GM10248 (cell line): ENCODE measurements around the gene PAK1IP1.

Source experiments
- CTCF ChIA-PET: fragments of 300-600 bp; sonication (Branson Sonifier 250); formaldehyde crosslinking; extraction: SDS; loops from one replicate; lab custom pipeline; 2021; ENCODE audit warnings: antibody characterized with exemption; lab: Yijun Ruan, JAX
- POLR2A ChIA-PET: fragments of 350-650 bp; sonication (Branson Sonifier 250); formaldehyde crosslinking; extraction: SDS; loops from one replicate; lab custom pipeline; 2020; ENCODE audit warnings: antibody characterized with exemption; lab: Yijun Ruan, JAX
- DNase-seq: peaks from one replicate; pipeline ENCODE4 v3.0.0; 2012; ENCODE audit errors: extremely low spot score
- TF ChIP-seq, protein P1 (sequence below): IDR thresholded peaks from 2 replicates; pipeline ENCODE4 v1.5.1; 2012; ENCODE audit warnings: mild to moderate bottlenecking, low read depth; ENCODE audit errors: extremely low read depth, missing control alignments, control extremely low read depth

The PAK1IP1 gene

DNA sequence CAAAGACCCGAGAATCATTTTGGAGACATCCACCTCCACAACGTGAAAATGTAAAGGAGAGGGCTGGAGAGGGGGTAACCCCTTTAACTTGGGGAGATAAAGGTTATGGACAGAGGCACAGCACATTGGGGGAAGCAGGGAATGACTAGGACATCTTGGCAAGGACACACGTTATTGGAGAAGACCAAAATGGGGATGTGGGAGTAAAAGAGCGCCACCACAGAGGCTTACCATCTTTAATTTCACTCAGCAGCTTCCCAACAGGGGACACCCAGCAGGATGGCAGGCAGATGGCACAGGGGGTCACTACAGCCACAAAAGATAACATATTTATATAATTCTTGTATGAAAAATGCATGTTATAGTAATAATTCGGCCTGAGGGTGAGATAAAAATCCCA lies 10.2 kb upstream of the PAK1IP1 start:
- CTCF ChIA-PET = interaction anchor here (1.2 kb wide), 1 partner anchor 174 kb away, joined by 6 read pairs; no protein-coding TSS in a partner anchor
- POLR2A ChIA-PET = no interaction called here
- TF ChIP-seq, protein P1, sequence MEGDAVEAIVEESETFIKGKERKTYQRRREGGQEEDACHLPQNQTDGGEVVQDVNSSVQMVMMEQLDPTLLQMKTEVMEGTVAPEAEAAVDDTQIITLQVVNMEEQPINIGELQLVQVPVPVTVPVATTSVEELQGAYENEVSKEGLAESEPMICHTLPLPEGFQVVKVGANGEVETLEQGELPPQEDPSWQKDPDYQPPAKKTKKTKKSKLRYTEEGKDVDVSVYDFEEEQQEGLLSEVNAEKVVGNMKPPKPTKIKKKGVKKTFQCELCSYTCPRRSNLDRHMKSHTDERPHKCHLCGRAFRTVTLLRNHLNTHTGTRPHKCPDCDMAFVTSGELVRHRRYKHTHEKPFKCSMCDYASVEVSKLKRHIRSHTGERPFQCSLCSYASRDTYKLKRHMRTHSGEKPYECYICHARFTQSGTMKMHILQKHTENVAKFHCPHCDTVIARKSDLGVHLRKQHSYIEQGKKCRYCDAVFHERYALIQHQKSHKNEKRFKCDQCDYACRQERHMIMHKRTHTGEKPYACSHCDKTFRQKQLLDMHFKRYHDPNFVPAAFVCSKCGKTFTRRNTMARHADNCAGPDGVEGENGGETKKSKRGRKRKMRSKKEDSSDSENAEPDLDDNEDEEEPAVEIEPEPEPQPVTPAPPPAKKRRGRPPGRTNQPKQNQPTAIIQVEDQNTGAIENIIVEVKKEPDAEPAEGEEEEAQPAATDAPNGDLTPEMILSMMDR = no peak
- DNase-seq = no peak

DNA sequence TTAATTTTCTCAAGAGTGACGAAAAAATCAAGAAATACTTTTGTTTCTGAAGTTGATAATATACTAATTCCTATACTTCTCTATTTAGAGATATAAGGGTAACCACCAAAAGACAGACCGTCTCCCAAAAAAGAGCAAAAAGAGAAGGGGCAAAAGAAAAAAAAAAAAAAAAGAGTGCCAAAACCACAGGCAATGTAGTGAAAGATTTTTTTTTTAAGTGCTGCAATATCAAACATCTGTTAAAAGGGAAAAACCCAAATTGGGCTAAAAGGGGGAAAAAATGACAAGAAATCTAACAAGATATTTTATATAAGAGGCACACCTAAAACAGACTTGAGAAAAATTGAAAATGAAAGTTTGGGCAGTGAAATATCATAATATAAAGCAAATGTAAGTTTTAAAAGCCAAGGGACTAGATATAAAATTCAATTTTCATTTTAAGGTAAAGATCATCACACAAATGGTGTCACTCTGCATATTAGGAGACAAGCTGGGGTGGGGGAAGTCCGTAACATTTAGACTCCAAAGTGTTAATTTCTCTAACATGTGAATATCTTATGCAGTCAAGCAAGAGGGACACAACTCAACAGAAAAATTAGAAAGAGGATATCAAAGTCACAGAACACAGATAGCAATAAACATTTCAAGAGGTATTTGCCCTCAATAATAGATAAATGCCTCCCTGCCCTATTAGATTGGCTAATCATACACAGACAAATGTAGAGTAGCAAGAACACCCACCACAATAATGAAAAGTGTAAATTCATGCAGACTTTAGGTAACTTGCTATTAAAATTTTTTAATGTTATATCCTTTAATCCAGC lies 9.5 kb upstream of the PAK1IP1 start:
- TF ChIP-seq, protein P1 = no peak
- ChIA-PET POLR2A (no interaction called here), CTCF (interaction anchor here (1.5 to 2.0 kb wide), 2 partner anchors 23 to 175 kb away, joined by 5 to 7 read pairs; no protein-coding TSS in a partner anchor)
- no peak for DNase-seq

DNA sequence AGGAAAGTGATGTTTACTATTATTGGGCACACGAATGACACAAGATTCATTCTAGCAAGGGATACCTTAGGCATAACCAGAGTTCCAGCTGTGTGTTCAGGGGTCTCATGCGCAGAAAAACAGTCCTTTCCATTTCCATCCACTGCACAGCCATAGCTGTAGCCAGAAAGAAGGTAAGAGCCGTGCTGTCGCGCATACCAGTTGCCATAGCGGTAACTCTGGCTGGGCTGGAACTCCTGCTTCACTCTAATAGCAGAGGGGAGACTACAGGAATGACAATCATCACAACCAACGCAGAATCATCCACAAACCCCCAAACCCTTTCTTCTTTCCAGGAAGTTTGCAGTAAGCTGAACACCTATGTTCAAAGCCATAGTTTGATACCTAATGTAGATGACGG lies 7.9 kb upstream of the PAK1IP1 start:
- ChIA-PET CTCF (interaction anchor here (1.4 to 2.0 kb wide), 3 partner anchors 21 to 177 kb away, joined by 3 to 7 read pairs (median 5); no protein-coding TSS in a partner anchor), POLR2A (no interaction called here)
- no peak for DNase-seq
- TF ChIP-seq, protein P1 = no peak

DNA sequence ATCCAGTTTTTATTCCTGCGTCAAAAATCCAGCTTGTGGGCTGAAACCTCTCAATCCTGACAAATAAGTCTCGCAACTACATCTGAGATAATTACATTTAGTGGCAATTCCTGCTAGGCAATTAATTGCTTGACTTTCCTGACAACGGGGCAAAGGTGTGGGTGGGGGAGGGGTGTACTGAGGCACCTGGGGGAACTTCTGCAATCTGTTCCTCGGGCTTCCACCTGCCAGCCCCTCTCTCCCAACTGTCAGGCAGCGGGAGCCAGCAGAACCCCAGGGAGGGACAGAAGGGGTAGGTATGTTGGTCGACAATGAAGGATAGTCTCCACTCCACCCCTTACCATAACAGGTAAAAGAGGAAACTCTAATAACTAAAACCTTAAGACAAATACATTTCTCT lies 7.2 kb upstream of the PAK1IP1 start:
- CTCF ChIA-PET = no interaction called here
- TF ChIP-seq, protein P1 = no peak
- POLR2A ChIA-PET = no interaction called here
- DNase-seq = no peak

DNA sequence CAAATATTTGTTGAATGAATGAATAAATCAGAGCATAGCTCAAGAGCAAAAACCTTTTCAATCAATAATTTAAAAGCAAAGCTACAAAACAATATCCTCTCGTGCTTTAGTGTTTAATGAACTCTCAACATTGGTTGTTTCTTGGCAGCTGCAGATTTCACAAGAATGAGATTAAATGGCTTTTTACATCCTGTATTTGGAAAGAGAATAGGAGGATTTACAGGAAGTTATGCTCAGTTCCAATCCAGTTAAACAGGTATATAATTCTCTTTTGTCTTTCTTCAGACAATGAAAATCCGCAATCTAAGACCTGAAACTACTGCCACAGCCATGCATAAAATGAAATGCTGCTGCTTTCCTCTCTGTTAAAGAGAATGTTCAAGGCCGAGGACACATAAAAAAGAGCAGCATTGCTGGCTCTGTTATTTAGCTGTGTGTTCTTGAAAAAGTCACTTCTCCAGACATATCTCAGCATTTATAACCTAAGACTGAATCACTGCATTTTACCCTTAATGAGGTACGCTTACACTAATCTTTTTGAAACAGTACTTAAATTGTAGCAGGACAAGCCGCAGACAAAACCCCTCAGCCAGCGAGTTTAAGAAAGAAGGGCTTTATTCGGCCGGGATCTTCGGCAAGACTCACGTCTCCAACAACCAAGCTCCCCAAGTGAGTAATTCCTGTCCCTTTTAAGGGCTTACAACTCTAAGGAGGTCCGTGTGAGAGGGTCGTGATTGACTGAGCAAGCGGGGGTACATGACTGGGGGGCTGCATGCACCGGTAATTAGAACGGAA lies 3.9 kb upstream of the PAK1IP1 start:
- DNase-seq = no peak
- TF ChIP-seq, protein P1 = no peak
- ChIA-PET POLR2A (no interaction called here), CTCF (interaction anchor here (1.6 kb wide), 1 partner anchor 31 kb away, joined by 3 read pairs; no protein-coding TSS in a partner anchor)

DNA sequence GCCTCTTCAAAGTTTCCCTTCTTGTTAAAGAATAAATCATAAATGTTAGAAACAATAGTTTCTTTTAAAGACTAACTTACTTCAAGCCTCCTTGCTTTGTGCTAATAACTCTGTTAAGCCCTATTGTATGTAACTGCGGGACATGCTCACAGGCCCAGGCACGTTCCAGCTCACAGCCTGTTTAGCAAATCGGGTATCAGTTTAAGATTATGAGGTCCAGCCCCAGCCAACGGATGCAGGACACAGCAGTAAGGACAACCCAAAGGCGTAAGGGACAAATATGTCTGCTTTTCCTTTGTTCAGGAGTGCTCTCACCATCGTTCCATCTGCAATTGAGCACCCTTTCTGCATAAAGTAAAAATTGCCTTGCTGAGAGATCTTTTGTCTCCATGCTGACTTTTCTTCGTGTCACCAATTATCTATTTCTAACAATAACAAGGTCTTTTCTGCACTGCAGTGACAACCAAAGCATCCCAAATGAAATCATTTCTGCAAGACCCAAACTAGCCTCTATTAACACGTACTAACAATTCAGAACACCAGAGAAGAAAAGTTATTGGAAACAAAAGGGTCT lies 1.7 kb upstream of the PAK1IP1 start:
- ChIA-PET CTCF (no interaction called here), POLR2A (no interaction called here)
- DNase-seq = no peak
- TF ChIP-seq, protein P1 = no peak
